ENCODE data around the gene MBLAC2.
A peak's percentile ranks its signal among the peaks of the same experiment; 100 is the strongest.

- TF ChIP-seq YY1 (IDR thresholded peaks at IDR 0.05; ENCODE audit: low read depth) (no peak), RCOR1 (IDR thresholded peaks at IDR 0.05; ENCODE audit: low read length) (no peak), CTCF (IDR thresholded peaks at IDR 0.05) (no peak), RFX5 (IDR thresholded peaks at IDR 0.05; ENCODE audit: low read length) (no peak), POLR2AphosphoS5 (IDR thresholded peaks at IDR 0.05; ENCODE audit: low read depth, low read length) (no peak), EZH2phosphoT487 (IDR thresholded peaks at IDR 0.05; ENCODE audit: borderline replicate concordance, low read depth) (no peak), EP300 (IDR thresholded peaks at IDR 0.05; ENCODE audit: borderline replicate concordance in 1 of 2, low read depth in 1 of 2, low read length in 1 of 2) (no peak), MXI1 (IDR thresholded peaks at IDR 0.05; ENCODE audit: low read depth, low read length) (peak; percentile 79), TAF1 (IDR thresholded peaks at IDR 0.05; ENCODE audit: borderline replicate concordance, low read depth, low read length) (no peak), TCF12 (IDR thresholded peaks at IDR 0.05) (no peak)
These were observed 956 bp downstream of the MBLAC2 start for GRCh38 chr5:90473396-90474234.

Measured in SK-N-SH (cell line).